OCI-LY7 (cell line): Measurements from ENCODE around the gene RNF32.

Experiments
- EZH2phosphoT487 ChIP-seq: fragments of 200-600 bp; sonication (generic); IDR thresholded peaks from 2 replicates; pipeline ENCODE4 v1.6.1; 2018; ENCODE audit warnings: low read depth, borderline replicate concordance, mild to moderate bottlenecking, mixed run types, antibody characterized with exemption, low read length, moderate library complexity, mixed read lengths
- TF ChIP-seq, protein P1 (sequence below): fragments of 200-600 bp; sonication (generic); conservative IDR thresholded peaks from 2 replicates; pipeline ENCODE4 v1.5.1; 2014; ENCODE audit warnings: mild to moderate bottlenecking, antibody characterized with exemption, low read length, moderate library complexity, mixed read lengths

DNA sequence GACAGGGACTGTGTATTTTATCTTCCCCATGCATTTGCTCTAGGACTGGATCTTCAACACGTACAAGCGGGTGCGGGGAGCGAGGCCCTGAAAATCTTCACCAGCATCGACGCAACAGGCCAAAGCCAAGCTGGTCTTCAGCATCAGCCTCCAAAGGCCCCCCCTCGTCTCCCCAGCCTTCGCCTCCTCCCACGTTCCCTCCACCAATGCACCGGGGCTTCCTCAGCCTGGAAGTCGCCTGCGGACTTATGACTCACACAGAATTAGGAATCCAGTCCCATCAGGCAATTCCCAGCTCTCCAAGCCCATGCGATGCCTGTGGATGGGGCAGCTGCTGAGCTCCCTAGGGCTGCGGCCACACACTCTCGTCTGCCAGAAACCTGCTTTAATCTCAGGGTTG is 36.3 kb upstream of the RNF32 start:
- TF ChIP-seq, protein P1, sequence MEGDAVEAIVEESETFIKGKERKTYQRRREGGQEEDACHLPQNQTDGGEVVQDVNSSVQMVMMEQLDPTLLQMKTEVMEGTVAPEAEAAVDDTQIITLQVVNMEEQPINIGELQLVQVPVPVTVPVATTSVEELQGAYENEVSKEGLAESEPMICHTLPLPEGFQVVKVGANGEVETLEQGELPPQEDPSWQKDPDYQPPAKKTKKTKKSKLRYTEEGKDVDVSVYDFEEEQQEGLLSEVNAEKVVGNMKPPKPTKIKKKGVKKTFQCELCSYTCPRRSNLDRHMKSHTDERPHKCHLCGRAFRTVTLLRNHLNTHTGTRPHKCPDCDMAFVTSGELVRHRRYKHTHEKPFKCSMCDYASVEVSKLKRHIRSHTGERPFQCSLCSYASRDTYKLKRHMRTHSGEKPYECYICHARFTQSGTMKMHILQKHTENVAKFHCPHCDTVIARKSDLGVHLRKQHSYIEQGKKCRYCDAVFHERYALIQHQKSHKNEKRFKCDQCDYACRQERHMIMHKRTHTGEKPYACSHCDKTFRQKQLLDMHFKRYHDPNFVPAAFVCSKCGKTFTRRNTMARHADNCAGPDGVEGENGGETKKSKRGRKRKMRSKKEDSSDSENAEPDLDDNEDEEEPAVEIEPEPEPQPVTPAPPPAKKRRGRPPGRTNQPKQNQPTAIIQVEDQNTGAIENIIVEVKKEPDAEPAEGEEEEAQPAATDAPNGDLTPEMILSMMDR: no peak
- TF ChIP-seq EZH2phosphoT487: no peak
